HL-60 (cell line): Measurements from ENCODE around the gene LRP5.

ENCODE experiments used
- GABPA ChIP-seq: IDR thresholded peaks from 2 replicates; pipeline ENCODE4 v1.6.1; 2012; ENCODE audit warnings: low read depth
- POLR2AphosphoS5 ChIP-seq: IDR thresholded peaks from 2 replicates; pipeline ENCODE4 v1.6.1; 2012; ENCODE audit warnings: low read depth
- TF ChIP-seq, protein P1 (sequence below): IDR thresholded peaks from one replicate; pipeline ENCODE4 v1.5.1; 2011; ENCODE audit warnings: low read length, control low read depth, inconsistent platforms; ENCODE audit not compliant: insufficient read depth
- TF ChIP-seq, protein P2 (sequence below): IDR thresholded peaks from 2 replicates; pipeline ENCODE4 v1.6.1; 2012; ENCODE audit warnings: low read depth; ENCODE audit not compliant: insufficient replicate concordance

DNA sequence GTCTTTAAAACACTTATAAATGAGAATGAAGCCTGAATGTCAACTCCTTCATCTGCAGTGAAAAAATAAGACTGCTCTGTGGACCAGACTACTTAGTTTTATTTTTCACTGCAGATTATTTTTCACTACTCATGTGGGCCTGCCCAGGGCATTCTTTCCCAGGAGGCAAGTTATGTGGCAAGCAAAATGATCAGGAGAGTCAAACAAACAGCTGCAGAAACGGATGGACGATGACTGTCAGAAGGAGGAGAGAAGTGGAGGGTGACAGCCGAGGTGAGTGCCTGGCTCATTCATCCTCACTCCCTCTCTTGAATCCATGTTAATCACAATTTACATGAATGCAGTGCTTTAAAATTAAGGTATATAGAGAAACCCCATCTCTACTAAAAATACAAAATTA is 5.8 kb upstream of the LRP5 start:
- TF ChIP-seq, protein P1, sequence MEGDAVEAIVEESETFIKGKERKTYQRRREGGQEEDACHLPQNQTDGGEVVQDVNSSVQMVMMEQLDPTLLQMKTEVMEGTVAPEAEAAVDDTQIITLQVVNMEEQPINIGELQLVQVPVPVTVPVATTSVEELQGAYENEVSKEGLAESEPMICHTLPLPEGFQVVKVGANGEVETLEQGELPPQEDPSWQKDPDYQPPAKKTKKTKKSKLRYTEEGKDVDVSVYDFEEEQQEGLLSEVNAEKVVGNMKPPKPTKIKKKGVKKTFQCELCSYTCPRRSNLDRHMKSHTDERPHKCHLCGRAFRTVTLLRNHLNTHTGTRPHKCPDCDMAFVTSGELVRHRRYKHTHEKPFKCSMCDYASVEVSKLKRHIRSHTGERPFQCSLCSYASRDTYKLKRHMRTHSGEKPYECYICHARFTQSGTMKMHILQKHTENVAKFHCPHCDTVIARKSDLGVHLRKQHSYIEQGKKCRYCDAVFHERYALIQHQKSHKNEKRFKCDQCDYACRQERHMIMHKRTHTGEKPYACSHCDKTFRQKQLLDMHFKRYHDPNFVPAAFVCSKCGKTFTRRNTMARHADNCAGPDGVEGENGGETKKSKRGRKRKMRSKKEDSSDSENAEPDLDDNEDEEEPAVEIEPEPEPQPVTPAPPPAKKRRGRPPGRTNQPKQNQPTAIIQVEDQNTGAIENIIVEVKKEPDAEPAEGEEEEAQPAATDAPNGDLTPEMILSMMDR: no peak
- TF ChIP-seq POLR2AphosphoS5: no peak
- TF ChIP-seq, protein P2, sequence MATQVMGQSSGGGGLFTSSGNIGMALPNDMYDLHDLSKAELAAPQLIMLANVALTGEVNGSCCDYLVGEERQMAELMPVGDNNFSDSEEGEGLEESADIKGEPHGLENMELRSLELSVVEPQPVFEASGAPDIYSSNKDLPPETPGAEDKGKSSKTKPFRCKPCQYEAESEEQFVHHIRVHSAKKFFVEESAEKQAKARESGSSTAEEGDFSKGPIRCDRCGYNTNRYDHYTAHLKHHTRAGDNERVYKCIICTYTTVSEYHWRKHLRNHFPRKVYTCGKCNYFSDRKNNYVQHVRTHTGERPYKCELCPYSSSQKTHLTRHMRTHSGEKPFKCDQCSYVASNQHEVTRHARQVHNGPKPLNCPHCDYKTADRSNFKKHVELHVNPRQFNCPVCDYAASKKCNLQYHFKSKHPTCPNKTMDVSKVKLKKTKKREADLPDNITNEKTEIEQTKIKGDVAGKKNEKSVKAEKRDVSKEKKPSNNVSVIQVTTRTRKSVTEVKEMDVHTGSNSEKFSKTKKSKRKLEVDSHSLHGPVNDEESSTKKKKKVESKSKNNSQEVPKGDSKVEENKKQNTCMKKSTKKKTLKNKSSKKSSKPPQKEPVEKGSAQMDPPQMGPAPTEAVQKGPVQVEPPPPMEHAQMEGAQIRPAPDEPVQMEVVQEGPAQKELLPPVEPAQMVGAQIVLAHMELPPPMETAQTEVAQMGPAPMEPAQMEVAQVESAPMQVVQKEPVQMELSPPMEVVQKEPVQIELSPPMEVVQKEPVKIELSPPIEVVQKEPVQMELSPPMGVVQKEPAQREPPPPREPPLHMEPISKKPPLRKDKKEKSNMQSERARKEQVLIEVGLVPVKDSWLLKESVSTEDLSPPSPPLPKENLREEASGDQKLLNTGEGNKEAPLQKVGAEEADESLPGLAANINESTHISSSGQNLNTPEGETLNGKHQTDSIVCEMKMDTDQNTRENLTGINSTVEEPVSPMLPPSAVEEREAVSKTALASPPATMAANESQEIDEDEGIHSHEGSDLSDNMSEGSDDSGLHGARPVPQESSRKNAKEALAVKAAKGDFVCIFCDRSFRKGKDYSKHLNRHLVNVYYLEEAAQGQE: no peak
- TF ChIP-seq GABPA: no peak
